Osteocyte (in vitro differentiated cells): Measurements from ENCODE around the gene ANKS1B. TPM values are rescaled to one million over a fixed set of nuclear protein-coding genes. Genes with fewer than 3 reads are reported as not detected.
"Not testable (repeated sequence)": the region's sequence is repeated elsewhere in the genome, so short reads cannot be mapped to it uniquely, and the experiment has no call there.

Experiments
- DNase-seq: peaks from one replicate; pipeline ENCODE4 v3.0.0; 2021; ENCODE audit warnings: mixed read lengths; ENCODE audit not compliant: unreplicated experiment; ENCODE audit errors: extremely low spot score
- H3K27ac Mint-ChIP-seq: one replicate; pipeline ENCODE4 v1.8.0; 2021; ENCODE audit warnings: mild to moderate bottlenecking, mixed read lengths; ENCODE audit not compliant: unreplicated experiment
- H3K27me3 Mint-ChIP-seq: one replicate; pipeline ENCODE4 v1.8.0; 2021; ENCODE audit warnings: mixed read lengths; ENCODE audit not compliant: unreplicated experiment
- H3K36me3 Mint-ChIP-seq: one replicate; pipeline ENCODE4 v1.8.0; 2021; ENCODE audit warnings: mixed read lengths; ENCODE audit not compliant: unreplicated experiment
- H3K4me1 Mint-ChIP-seq: one replicate; pipeline ENCODE4 v1.8.0; 2021; ENCODE audit warnings: mixed read lengths; ENCODE audit not compliant: unreplicated experiment
- H3K4me3 Mint-ChIP-seq: one replicate; pipeline ENCODE4 v1.8.0; 2021; ENCODE audit warnings: mild to moderate bottlenecking, moderate library complexity, mixed read lengths; ENCODE audit not compliant: unreplicated experiment
- H3K9me3 Mint-ChIP-seq: one replicate; pipeline ENCODE4 v1.8.0; 2021; ENCODE audit warnings: mixed read lengths; ENCODE audit not compliant: unreplicated experiment
- total RNA-seq: library from RNA; stranded (reverse); gene quantifications from 2 replicates; pipeline ENCODE4 v1.2.1, GENCODE V29; 2021
- TF ChIP-seq, protein P1 (sequence below): fragments of 200-600 bp; sonication (generic); IDR thresholded peaks from 2 replicates; pipeline ENCODE4 v1.5.0; 2021; ENCODE audit warnings: antibody characterized with exemption, mild to moderate bottlenecking, moderate library complexity

The ANKS1B gene
- total RNA-seq, 1 donor from 2014 or later = 0.70 TPM

DNA sequence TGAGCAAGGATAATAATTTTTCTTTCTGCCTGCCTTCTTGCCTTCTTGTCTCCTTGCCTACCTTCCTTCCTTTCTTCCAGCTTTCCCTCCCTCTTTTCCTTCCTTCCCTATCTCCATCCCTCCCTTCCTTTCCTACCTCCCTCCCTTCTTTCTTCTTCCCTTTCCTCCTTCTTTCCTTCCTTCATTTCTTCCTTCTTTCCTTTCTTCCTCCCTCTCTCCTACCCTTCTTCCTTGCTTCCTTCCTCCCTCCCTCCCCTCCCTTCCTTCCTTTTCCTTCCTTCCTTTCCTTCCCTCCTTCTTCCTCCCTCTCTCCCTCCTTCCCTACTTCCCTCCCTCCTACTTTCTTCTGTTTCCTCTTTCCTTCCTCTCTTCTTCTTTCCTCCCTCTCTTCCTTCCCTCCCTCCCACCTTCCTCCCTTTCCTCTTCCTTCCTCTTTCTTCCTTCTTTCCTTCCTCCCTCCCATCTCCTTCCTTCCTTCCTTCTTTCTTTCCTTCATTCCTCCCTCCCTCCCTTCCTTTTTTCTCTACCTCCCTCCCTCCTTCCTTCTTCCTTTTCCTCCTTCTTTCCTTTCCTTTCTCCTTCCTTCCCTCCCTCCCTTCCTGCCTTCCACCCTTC lies 1009.9 kb downstream of the ANKS1B start:
- no peak for DNase-seq
- Mint-ChIP-seq H3K4me1 (no peaks in the 10 kb centered on the region), H3K27me3 (peaks cover 7% of the 10 kb centered on the region), H3K9me3 (no peaks in the 10 kb centered on the region), H3K36me3 (no peaks in the 10 kb centered on the region), H3K27ac (no peak overlapping the region), H3K4me3 (no peak overlapping the region)
- TF ChIP-seq, protein P1, sequence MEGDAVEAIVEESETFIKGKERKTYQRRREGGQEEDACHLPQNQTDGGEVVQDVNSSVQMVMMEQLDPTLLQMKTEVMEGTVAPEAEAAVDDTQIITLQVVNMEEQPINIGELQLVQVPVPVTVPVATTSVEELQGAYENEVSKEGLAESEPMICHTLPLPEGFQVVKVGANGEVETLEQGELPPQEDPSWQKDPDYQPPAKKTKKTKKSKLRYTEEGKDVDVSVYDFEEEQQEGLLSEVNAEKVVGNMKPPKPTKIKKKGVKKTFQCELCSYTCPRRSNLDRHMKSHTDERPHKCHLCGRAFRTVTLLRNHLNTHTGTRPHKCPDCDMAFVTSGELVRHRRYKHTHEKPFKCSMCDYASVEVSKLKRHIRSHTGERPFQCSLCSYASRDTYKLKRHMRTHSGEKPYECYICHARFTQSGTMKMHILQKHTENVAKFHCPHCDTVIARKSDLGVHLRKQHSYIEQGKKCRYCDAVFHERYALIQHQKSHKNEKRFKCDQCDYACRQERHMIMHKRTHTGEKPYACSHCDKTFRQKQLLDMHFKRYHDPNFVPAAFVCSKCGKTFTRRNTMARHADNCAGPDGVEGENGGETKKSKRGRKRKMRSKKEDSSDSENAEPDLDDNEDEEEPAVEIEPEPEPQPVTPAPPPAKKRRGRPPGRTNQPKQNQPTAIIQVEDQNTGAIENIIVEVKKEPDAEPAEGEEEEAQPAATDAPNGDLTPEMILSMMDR = no peak

DNA sequence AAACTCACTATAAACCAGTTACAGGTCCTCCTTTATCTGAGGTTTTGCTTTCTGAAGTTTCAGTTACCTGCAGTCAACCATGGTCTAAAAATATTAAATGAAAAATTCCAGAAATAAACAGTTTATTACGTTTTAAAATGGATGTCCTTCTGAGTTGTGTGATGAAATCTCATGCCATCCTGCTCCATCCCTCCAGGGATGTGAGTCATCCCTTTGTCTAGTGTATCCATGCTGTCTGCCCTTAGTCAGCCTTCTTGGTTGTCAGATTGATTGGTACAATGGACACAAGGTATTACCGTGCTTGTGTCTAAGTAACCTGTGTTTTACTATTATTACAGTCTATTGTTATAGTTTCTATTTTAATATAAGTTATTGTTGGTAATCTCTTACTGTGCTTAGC lies 1011.3 kb downstream of the ANKS1B start:
- no peak overlapping the region for H3K4me3 Mint-ChIP-seq
- H3K9me3 Mint-ChIP-seq = no peaks in the 10 kb centered on the region
- TF ChIP-seq, protein P1 = no peak
- no peaks in the 10 kb centered on the region for H3K4me1 Mint-ChIP-seq
- H3K27me3 Mint-ChIP-seq = peaks cover 10% of the 10 kb centered on the region
- no peak for DNase-seq
- no peak overlapping the region for H3K27ac Mint-ChIP-seq
- H3K36me3 Mint-ChIP-seq = no peaks in the 10 kb centered on the region

DNA sequence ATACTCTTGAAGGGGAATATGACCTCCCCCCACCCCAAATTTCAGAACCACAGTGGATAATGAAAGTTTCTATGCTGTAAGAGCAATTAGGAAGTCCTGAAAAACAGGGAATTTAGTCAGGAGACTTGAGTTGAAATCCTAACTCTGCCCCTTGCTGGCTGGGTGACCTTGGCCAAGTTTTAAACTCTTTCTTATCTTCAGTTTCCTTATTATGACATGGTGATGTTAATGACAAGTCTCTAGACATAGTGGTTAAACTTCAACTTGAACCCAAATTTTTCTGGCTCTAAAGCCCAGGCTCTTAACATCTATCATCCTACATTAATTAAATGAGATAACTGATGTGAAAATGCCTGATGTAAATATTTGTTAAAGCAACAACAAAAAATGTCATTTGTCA lies 1013.8 kb downstream of the ANKS1B start:
- no peak overlapping the region for H3K27ac Mint-ChIP-seq
- H3K4me1 Mint-ChIP-seq = no peaks in the 10 kb centered on the region
- H3K27me3 Mint-ChIP-seq = peaks cover 4% of the 10 kb centered on the region
- TF ChIP-seq, protein P1 = no peak
- no peak for DNase-seq
- H3K4me3 Mint-ChIP-seq = no peak overlapping the region
- no peaks in the 10 kb centered on the region for H3K36me3 Mint-ChIP-seq
- no peaks in the 10 kb centered on the region for H3K9me3 Mint-ChIP-seq

DNA sequence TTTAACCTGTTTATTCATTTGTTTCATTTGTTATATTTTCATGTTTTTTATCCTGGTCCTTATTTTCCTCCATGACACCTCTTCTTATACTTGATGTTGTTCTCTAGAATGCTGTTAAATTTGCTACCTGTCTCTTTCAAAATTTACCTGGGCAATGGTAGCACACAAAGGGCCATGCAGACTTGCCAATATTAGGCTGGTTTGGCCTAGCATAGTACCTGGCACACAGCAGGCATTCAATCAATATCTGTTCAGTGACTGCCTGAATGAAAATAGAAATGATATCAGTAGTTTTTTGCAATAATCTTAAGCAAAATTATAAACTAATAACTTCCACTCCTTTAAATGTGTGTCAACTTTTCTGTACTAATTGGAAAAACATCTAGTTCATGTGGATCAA lies 1014.5 kb downstream of the ANKS1B start:
- Mint-ChIP-seq H3K27me3 (peaks cover 3% of the 10 kb centered on the region), H3K36me3 (no peaks in the 10 kb centered on the region), H3K4me3 (no peak overlapping the region), H3K4me1 (no peaks in the 10 kb centered on the region), H3K9me3 (no peaks in the 10 kb centered on the region), H3K27ac (no peak overlapping the region)
- DNase-seq = no peak
- TF ChIP-seq, protein P1 = no peak

DNA sequence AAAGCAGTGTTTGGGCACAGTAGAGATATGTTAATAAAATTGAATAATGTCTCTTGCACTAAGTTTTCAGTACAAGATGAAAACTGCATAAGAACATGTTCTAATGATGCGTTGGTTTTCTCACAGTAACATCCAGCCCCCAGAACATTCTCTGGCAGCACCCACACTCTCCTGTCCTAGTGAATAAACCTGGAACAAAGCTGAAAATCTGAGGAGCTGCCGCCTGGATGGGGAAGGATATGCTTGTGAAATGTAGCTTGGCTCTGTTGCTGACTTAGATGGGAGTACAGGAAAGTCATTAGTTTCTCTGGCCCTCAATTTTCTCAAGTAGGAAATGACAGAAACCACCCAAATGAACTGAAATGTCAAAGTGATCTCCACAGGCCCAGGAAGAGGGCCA lies 1015.8 kb downstream of the ANKS1B start:
- no peak for DNase-seq
- Mint-ChIP-seq H3K27me3 (peaks cover 3% of the 10 kb centered on the region), H3K4me3 (no peak overlapping the region), H3K9me3 (no peaks in the 10 kb centered on the region), H3K27ac (no peak overlapping the region), H3K4me1 (no peaks in the 10 kb centered on the region), H3K36me3 (no peaks in the 10 kb centered on the region)
- TF ChIP-seq, protein P1 = no peak

DNA sequence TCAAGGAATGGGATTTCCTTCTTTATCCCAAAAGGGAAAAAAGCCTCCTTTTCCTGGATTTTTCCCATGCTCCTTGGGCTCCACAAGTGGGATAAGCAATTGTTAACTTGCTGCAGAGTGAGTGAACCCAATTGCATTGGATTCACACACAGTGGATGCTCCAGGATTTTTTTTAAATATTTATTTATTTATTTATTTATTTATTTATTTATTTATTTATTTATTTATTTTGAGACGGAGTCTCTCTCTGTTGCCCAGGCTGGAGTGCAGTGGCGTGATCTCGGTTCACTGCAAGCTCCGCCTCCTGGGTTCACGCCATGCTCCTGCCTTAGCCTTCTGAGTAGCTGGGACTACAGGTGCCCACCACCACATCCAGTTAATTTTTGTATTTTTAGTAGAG lies 1027.6 kb downstream of the ANKS1B start:
- H3K9me3 Mint-ChIP-seq = peaks cover 15% of the 10 kb centered on the region
- not testable (repeated sequence) for H3K36me3 Mint-ChIP-seq, H3K4me1 Mint-ChIP-seq, H3K4me3 Mint-ChIP-seq, DNase-seq, H3K27ac Mint-ChIP-seq, H3K27me3 Mint-ChIP-seq
